K562 (cell line): ENCODE results near the gene LZTR1. TPM values are rescaled to one million over a fixed set of nuclear protein-coding genes. Genes with fewer than 3 reads are reported as not detected.

Experiments
- GTF2F1 ChIP-seq: IDR thresholded peaks from 2 replicates; pipeline ENCODE4 v1.6.1; 2011; ENCODE audit warnings: low read depth, low read length, improper control_type of control experiment
- HDAC6 ChIP-seq: IDR thresholded peaks from 2 replicates; pipeline ENCODE4 v1.6.1; 2012; ENCODE audit warnings: low read depth, mild to moderate bottlenecking, control low read depth, inconsistent platforms, low read length, moderate library complexity
- JUND ChIP-seq, 2 experiments: IDR thresholded peaks; 2 replicates in 1 of 2; 3 replicates in 1 of 2; pipeline ENCODE4 v1.6.1; 2011; ENCODE audit warnings: borderline replicate concordance in 2 of 2, low read depth in 2 of 2, low read length in 2 of 2, improper control_type of control experiment in 1 of 2, missing biosample characterization in 1 of 2, missing genetic modification characterization in 1 of 2, missing genetic modification reagents in 1 of 2
- KDM5B ChIP-seq: fragments of 200-600 bp; sonication (generic); IDR thresholded peaks from 2 replicates; pipeline ENCODE4 v1.6.1; 2012; ENCODE audit warnings: low read depth, mild to moderate bottlenecking, moderate library complexity, low read length, control low read depth, inconsistent platforms; ENCODE audit not compliant: insufficient replicate concordance
- KLF13 ChIP-seq: fragments of 450-650 bp; IDR thresholded peaks from 2 replicates; pipeline ENCODE4 v1.6.1; 2016; ENCODE audit warnings: missing genetic modification characterization, low read depth, mild to moderate bottlenecking, missing compliant biosample characterization, moderate library complexity, borderline replicate concordance
- MYC ChIP-seq, 2 experiments: fragments of 250-450 bp in 1 of 2; sonication (Bioruptor Pico) in 1 of 2; IDR thresholded peaks; 2 replicates each; pipeline versions ENCODE4 v1.5.1 to v1.6.1; 2012 to 2021; ENCODE audit warnings: low read depth in 2 of 2, borderline replicate concordance in 1 of 2, improper control_type of control experiment in 1 of 2, low read length in 1 of 2, mild to moderate bottlenecking in 1 of 2, moderate library complexity in 1 of 2
- NR4A1 ChIP-seq, 2 experiments: fragments of 250-450 bp in 1 of 2; fragments of 450-650 bp in 1 of 2; sonication (Bioruptor Pico) in 1 of 2; IDR thresholded peaks; 2 replicates each; pipeline versions ENCODE4 v1.4.0 to v1.6.1; 2016 to 2020; ENCODE audit warnings: mild to moderate bottlenecking in 2 of 2, missing compliant biosample characterization in 1 of 2, missing genetic modification characterization in 1 of 2, moderate library complexity in 1 of 2
- PHTF2 ChIP-seq: fragments of 250-450 bp; sonication (Bioruptor Pico); IDR thresholded peaks from 2 replicates; pipeline ENCODE4 v1.5.0; 2021; ENCODE audit warnings: mild to moderate bottlenecking
- RAD21 ChIP-seq, 2 experiments: fragments of 250-450 bp in 1 of 2; fragments of 450-650 bp in 1 of 2; sonication (Bioruptor Pico) in 1 of 2; formaldehyde crosslinking in 1 of 2; IDR thresholded peaks in 1 of 2; conservative IDR thresholded peaks in 1 of 2; 2 replicates each; pipeline versions ENCODE4 v1.4.0 to v1.8.0; 2020 to 2022; ENCODE audit warnings: mild to moderate bottlenecking in 2 of 2, moderate library complexity in 1 of 2
- RUNX1 ChIP-seq: sonication (generic); IDR thresholded peaks from 2 replicates; pipeline ENCODE4 v1.6.1; 2016; ENCODE audit warnings: antibody characterized with exemption, low read depth
- SIRT6 ChIP-seq: IDR thresholded peaks from one replicate; pipeline ENCODE4 v1.6.1; 2012; ENCODE audit warnings: low read depth, mild to moderate bottlenecking, control low read depth, inconsistent platforms, low read length, moderate library complexity
- SOX6 ChIP-seq: fragments of 450-650 bp; IDR thresholded peaks from 2 replicates; pipeline ENCODE4 v1.6.1; 2014; ENCODE audit warnings: mild to moderate bottlenecking
- TEAD2 ChIP-seq: fragments of 450-650 bp; IDR thresholded peaks from 2 replicates; pipeline ENCODE4 v1.6.1; 2016; ENCODE audit warnings: missing genetic modification characterization, control low read depth, missing compliant biosample characterization
- ZKSCAN8 ChIP-seq: fragments of 200-800 bp; sonication (Bioruptor generic); IDR thresholded peaks from 2 replicates; pipeline ENCODE4 v1.6.1; 2016; ENCODE audit warnings: missing genetic modification characterization, missing compliant biosample characterization
- ZNF133 ChIP-seq: fragments of 250-450 bp; sonication (Bioruptor Pico); IDR thresholded peaks from 2 replicates; pipeline ENCODE4 v1.4.0; 2020; ENCODE audit warnings: mild to moderate bottlenecking
- ZNF583 ChIP-seq: fragments of 250-450 bp; sonication (Bioruptor Pico); IDR thresholded peaks from 2 replicates; pipeline ENCODE4 v1.4.0; 2020
- polyA plus RNA-seq, 8 experiments: library from polyadenylated mRNA; depleted of rRNA in 4 of 8; stranded (reverse) in 5 of 8; unstranded in 3 of 8; fragments of >200 nt; fragmentation: Nextera tagmentation in 2 of 8; fragmentation: Illumina TruSeq in 1 of 8; extraction: Ambion mirVana in 2 of 8; extraction: Trizol in 1 of 8; gene quantifications; 2 replicates each; pipeline versions ENCODE4 v1.2.1 to v1.2.3, GENCODE V29; 2011 to 2014; ENCODE audit warnings: inconsistent platforms in 1 of 8, missing spikeins in 1 of 8
- total RNA-seq, 7 experiments: library from RNA; depleted of rRNA in 6 of 7; stranded (reverse); fragments of >200 nt in 6 of 7; fragmentation: Illumina TruSeq in 2 of 7; extraction: Trizol in 2 of 7; gene quantifications; 2 replicates each; pipeline versions ENCODE4 v1.2.1 to v1.2.3, GENCODE V29; 2011 to 2021; ENCODE audit warnings: low replicate concordance in 1 of 7
- TF ChIP-seq, protein P1 (sequence below): fragments of 450-650 bp; formaldehyde crosslinking; IDR thresholded peaks from 2 replicates; pipeline ENCODE4 v1.4.0; 2020; ENCODE audit warnings: mild to moderate bottlenecking
- TF ChIP-seq, protein P2 (sequence below): fragments of 250-450 bp; sonication (Bioruptor Pico); IDR thresholded peaks from 2 replicates; pipeline ENCODE4 v1.4.0; 2020

Gene LZTR1
- total and polyA plus RNA-seq, 9 of the 15 experiments (the other 6 are each of a cell fraction or from before 2014, with no cell fraction given), result 2.2 to 135 (median 63.0) TPM

DNA sequence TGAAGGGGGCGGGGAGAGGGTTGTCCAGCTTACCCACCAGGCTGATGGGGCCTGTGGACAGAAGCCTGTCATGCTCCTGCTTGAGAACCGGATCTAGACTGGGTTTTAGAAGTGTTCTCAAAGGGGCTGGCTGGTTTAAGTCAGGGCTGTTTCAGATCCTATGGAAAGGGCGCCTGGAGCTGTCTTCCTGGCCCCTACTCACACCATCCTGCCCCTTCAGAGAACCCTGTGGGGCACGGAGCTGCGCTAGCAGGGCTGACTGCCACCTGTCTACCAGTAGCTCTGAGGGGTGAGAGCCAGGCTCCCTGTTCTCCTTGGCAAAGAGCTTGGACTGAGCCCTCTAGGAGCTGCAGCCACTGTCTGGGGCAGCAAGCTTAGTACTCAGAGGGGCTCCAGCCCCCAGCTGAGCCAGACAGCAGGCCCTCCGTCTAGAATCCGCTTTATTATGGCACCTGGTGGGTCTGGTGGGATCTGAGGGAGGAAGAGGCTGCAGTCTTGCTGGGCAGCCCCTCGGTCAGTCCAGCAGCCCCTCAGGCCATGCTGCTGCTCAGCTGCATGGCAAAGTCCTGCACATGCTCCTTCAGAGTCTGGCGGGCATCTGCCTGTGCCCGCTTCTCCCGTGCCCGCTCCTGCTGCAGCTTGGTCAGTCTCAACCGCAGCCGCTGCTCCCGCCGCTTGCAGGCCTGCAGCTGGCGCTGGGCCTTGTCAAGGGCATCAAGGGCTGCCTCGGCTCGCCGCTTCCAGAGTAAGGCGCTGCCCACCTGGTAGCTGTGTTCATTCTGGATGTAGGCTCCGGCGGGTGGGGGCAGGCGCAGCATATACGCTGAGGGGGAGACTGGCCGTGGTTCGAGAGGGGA lies 17.5 kb downstream of the LZTR1 start (continued):
- TF ChIP-seq RUNX1 (no peak), PHTF2 (CRISPR knock-in tag) (0 out of 2 replicates have a peak, but pooled peaks have one; percentile 39), MYC (IDR thresholded peaks at IDR 0.05; ENCODE audit: low read depth, low read length) (0 out of 2 replicates have a peak, but pooled peaks have one; percentile 7), MYC (CRISPR knock-in tag; IDR thresholded peaks at IDR 0.05; ENCODE audit: borderline replicate concordance, low read depth) (no peak; the same call in 1 of the 2 replicates), GTF2F1 (0 out of 2 replicates have a peak, but pooled peaks have one; percentile 15), ZNF583 (CRISPR knock-in tag) (0 out of 2 replicates have a peak, but pooled peaks have one; percentile 20), HDAC6 (0 out of 2 replicates have a peak, but pooled peaks have one; percentile 34), NR4A1 (CRISPR knock-in tag; IDR thresholded peaks at IDR 0.05) (peak; percentile 57; the same call in 1 of the 2 replicates), NR4A1 (tag; IDR thresholded peaks at IDR 0.05) (no peak), KLF13 (0 out of 2 replicates have a peak, but pooled peaks have one; percentile 39), JUND (IDR thresholded peaks at IDR 0.05; ENCODE audit: borderline replicate concordance, low read depth, low read length) (no peak), JUND (tag; IDR thresholded peaks at IDR 0.05; ENCODE audit: borderline replicate concordance, low read depth, low read length) (no peak), ZNF133 (CRISPR knock-in tag) (peak; percentile 5; the same call in 1 of the 2 replicates), SIRT6 (peak; percentile 71), KDM5B (peak; percentile 41), TEAD2 (tag) (no peak), ZKSCAN8 (CRISPR knock-in tag) (no peak), SOX6 (no peak), RAD21 (CRISPR knock-in tag; conservative IDR thresholded peaks at IDR 0.05 in 1 of 2, IDR thresholded peaks at IDR 0.05 in 1 of 2) (0 out of 4 replicates have a peak, but pooled peaks of 1 of the 2 experiments have one; percentile 2)
- TF ChIP-seq, protein P1, sequence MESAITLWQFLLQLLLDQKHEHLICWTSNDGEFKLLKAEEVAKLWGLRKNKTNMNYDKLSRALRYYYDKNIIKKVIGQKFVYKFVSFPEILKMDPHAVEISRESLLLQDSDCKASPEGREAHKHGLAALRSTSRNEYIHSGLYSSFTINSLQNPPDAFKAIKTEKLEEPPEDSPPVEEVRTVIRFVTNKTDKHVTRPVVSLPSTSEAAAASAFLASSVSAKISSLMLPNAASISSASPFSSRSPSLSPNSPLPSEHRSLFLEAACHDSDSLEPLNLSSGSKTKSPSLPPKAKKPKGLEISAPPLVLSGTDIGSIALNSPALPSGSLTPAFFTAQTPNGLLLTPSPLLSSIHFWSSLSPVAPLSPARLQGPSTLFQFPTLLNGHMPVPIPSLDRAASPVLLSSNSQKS (CRISPR knock-in tag), result 0 out of 2 replicates have a peak, but pooled peaks have one; percentile 6
- TF ChIP-seq, protein P2, sequence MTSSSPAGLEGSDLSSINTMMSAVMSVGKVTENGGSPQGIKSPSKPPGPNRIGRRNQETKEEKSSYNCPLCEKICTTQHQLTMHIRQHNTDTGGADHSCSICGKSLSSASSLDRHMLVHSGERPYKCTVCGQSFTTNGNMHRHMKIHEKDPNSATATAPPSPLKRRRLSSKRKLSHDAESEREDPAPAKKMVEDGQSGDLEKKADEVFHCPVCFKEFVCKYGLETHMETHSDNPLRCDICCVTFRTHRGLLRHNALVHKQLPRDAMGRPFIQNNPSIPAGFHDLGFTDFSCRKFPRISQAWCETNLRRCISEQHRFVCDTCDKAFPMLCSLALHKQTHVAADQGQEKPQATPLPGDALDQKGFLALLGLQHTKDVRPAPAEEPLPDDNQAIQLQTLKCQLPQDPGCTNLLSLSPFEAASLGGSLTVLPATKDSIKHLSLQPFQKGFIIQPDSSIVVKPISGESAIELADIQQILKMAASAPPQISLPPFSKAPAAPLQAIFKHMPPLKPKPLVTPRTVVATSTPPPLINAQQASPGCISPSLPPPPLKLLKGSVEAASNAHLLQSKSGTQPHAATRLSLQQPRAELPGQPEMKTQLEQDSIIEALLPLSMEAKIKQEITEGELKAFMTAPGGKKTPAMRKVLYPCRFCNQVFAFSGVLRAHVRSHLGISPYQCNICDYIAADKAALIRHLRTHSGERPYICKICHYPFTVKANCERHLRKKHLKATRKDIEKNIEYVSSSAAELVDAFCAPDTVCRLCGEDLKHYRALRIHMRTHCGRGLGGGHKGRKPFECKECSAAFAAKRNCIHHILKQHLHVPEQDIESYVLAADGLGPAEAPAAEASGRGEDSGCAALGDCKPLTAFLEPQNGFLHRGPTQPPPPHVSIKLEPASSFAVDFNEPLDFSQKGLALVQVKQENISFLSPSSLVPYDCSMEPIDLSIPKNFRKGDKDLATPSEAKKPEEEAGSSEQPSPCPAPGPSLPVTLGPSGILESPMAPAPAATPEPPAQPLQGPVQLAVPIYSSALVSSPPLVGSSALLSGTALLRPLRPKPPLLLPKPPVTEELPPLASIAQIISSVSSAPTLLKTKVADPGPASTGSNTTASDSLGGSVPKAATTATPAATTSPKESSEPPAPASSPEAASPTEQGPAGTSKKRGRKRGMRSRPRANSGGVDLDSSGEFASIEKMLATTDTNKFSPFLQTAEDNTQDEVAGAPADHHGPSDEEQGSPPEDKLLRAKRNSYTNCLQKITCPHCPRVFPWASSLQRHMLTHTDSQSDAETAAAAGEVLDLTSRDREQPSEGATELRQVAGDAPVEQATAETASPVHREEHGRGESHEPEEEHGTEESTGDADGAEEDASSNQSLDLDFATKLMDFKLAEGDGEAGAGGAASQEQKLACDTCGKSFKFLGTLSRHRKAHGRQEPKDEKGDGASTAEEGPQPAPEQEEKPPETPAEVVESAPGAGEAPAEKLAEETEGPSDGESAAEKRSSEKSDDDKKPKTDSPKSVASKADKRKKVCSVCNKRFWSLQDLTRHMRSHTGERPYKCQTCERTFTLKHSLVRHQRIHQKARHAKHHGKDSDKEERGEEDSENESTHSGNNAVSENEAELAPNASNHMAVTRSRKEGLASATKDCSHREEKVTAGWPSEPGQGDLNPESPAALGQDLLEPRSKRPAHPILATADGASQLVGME (CRISPR knock-in tag), result peak; percentile 77; the same call in 1 of the 2 replicates
